ENCODE results near the gene EIF1AD. TPM values are rescaled to one million over a fixed set of nuclear protein-coding genes. Genes with fewer than 3 reads are reported as not detected.

EIF1AD gene
- total and polyA plus RNA-seq, 9 of the 15 experiments (the other 6 are each of a cell fraction or from before 2014, with no cell fraction given) = 50.1 to 98.8 (median 58.7) TPM

GRCh38 chr11:65997286-65997685 is 4.7 kb downstream of the EIF1AD start:
- in situ Hi-C loops (cut with MboI) = loop anchor here (10.0 kb wide), 1 partner anchor 282 kb away; the partner anchor contains the start of gene KAT5
- BruUV-seq (replicated peaks) = no TSS peak

More at GRCh38 chr11:65997286-65997685, 4.7 kb downstream of the EIF1AD start:
- Histone ChIP-seq H3K27ac (ENCODE audit: extremely low read depth, low read depth, low read length) (no peak overlapping the region), H3K9me3 (replicated peaks; ENCODE audit: control insufficient read depth, insufficient read depth, low read depth, low read length) (no peaks in the 10 kb centered on the region), H2AFZ (ENCODE audit: low read depth, low read length) (no peak overlapping the region), H3K27me3 (ENCODE audit: control insufficient read depth in 2 of 2, insufficient read depth in 2 of 2, low read length in 2 of 2) (no peaks in the 10 kb centered on the region), H3K79me2 (ENCODE audit: control insufficient read depth, insufficient read depth, low read length) (peaks cover 30% of the 10 kb centered on the region), H3K4me2 (ENCODE audit: insufficient read depth, low read length) (no peak overlapping the region), H3K4me1 (replicated peaks in 1 of 2; ENCODE audit: control insufficient read depth in 2 of 2, insufficient read depth in 2 of 2, low read length in 2 of 2) (peaks cover 5 to 6% of the 10 kb centered on the region in 2 experiments; a peak in 4 of 5 replicates), H3K4me3 (no peak overlapping the region), H3K9ac (ENCODE audit: insufficient read depth in 1 of 2, low read depth in 2 of 2, low read length in 2 of 2) (no peak overlapping the region), H3K9me1 (ENCODE audit: control insufficient read depth, insufficient read depth, low read length) (no peaks in the 10 kb centered on the region), H4K20me1 (replicated peaks; ENCODE audit: control insufficient read depth, insufficient read depth, low read length) (peaks cover 3% of the 10 kb centered on the region; the same call in 1 of the 2 replicates), H3K36me3 (ENCODE audit: control insufficient read depth, insufficient read depth, low read length) (peaks cover 41% of the 10 kb centered on the region)
- DNase-seq (ENCODE audit: extremely low read depth in 1 of 4, low spot score in 3 of 4) (peak in 2 of 4 experiments; percentile 31 to 37), FAIRE-seq (no peak), ATAC-seq (no peak)
- ChIA-PET POLR2A (interaction anchor here (0.6 to 1.4 kb wide), 2 partner anchors 53 to 1679 kb away, joined by 3 to 4 read pairs; partner anchors contain the start of gene PRDX5), CTCF (ENCODE audit: low intra/inter-chr PET ratio) (no interaction called here)
- intact Hi-C loops (cut with micrococcal nuclease) = no loop called here
- WGBS (ENCODE audit: insufficient coverage, low coverage, missing lambda C conversion rate) = 85% methylated on average over 2 of the region's 2 CpGs
- TF ChIP-seq ZMIZ1 (IDR thresholded peaks at IDR 0.05; ENCODE audit: low read depth in 2 of 2, low read length in 2 of 2) = no peak
- peak; percentile 46 for TF ChIP-seq TCF3 (CRISPR knock-in tag; IDR thresholded peaks at IDR 0.05)
- TF ChIP-seq TEAD4 (IDR thresholded peaks at IDR 0.05; ENCODE audit: low read length) = peak; percentile 54
- no peak for TF ChIP-seq TEAD4 (CRISPR knock-in tag; IDR thresholded peaks at IDR 0.05; ENCODE audit: borderline replicate concordance)
- TF ChIP-seq ZBTB11 (CRISPR knock-in tag; IDR thresholded peaks at IDR 0.05) = 0 out of 6 replicates have a peak, but pooled peaks of 1 of the 3 experiments have one; percentile 25
- TF ChIP-seq CEBPG (CRISPR knock-in tag; IDR thresholded peaks at IDR 0.05) = 0 out of 2 replicates have a peak, but pooled peaks have one; percentile 14
- no peak for TF ChIP-seq CEBPG (tag; conservative IDR thresholded peaks at IDR 0.05 in 1 of 2, IDR thresholded peaks at IDR 0.05 in 1 of 2)
- TF ChIP-seq MAX (CRISPR knock-in tag; IDR thresholded peaks at IDR 0.05) = peak; percentile 45; the same call in 1 of the 2 replicates
- TF ChIP-seq CBFA2T2 (conservative IDR thresholded peaks at IDR 0.05) = peak; percentile 16; the same call in 1 of the 2 replicates
- no peak for TF ChIP-seq NFE2 (IDR thresholded peaks at IDR 0.05; ENCODE audit: low read depth)
- peak in 1 of 2 experiments; percentile 23; a peak in 1 of 4 replicates for TF ChIP-seq SRF (CRISPR knock-in tag; IDR thresholded peaks at IDR 0.05)
- peak; percentile 63 for TF ChIP-seq CBFA2T3 (IDR thresholded peaks at IDR 0.05)
- 0 out of 2 replicates have a peak, but pooled peaks have one; percentile 34 for TF ChIP-seq FOXJ3 (CRISPR knock-in tag; IDR thresholded peaks at IDR 0.05)
- no peak for TF ChIP-seq ZSCAN29 (IDR thresholded peaks at IDR 0.05)

All from K562 (cell line).